H9 (cell line): ENCODE data around the gene NUDT4. TPM values are rescaled to one million over a fixed set of nuclear protein-coding genes. Genes with fewer than 3 reads are reported as not detected.

Experiments used
- DNase-seq: peaks from one replicate; pipeline ENCODE4 v3.0.0-alpha.2; 2017
- H2AFZ ChIP-seq: one replicate; pipeline ENCODE4 v1.6.1; 2013; ENCODE audit warnings: mild to moderate bottlenecking, low read length, control low read depth, moderate library complexity
- H2AK5ac ChIP-seq: 2 replicates; pipeline ENCODE4 v1.6.1; 2013; ENCODE audit warnings: low read length, control low read depth, mixed read lengths; ENCODE audit not compliant: insufficient read length
- H2BK120ac ChIP-seq: one replicate; pipeline ENCODE4 v1.6.1; 2013; ENCODE audit warnings: low read depth, mild to moderate bottlenecking, low read length, control low read depth, inconsistent platforms; ENCODE audit not compliant: poor library complexity, severe bottlenecking
- H2BK12ac ChIP-seq: 2 replicates; pipeline ENCODE4 v1.6.1; 2013; ENCODE audit warnings: low read length, control low read depth, mixed read lengths, low read depth; ENCODE audit not compliant: insufficient read length
- H2BK15ac ChIP-seq: 2 replicates; pipeline ENCODE4 v1.6.1; 2013; ENCODE audit warnings: low read depth, low read length, control low read depth
- H2BK20ac ChIP-seq: one replicate; pipeline ENCODE4 v1.6.1; 2013; ENCODE audit warnings: low read depth, mild to moderate bottlenecking, low read length, control low read depth, inconsistent platforms; ENCODE audit not compliant: poor library complexity, severe bottlenecking
- H2BK5ac ChIP-seq: 2 replicates; pipeline ENCODE4 v1.6.1; 2013; ENCODE audit warnings: low read length, control low read depth, mixed read lengths; ENCODE audit not compliant: insufficient read length
- H3K14ac ChIP-seq: 2 replicates; pipeline ENCODE4 v1.6.1; 2013; ENCODE audit warnings: low read length, control low read depth; ENCODE audit not compliant: insufficient read depth
- H3K18ac ChIP-seq: 2 replicates; pipeline ENCODE4 v1.6.1; 2013; ENCODE audit warnings: low read depth, mild to moderate bottlenecking, mixed read lengths, low read length, control low read depth; ENCODE audit not compliant: insufficient read length
- H3K23ac ChIP-seq: 2 replicates; pipeline ENCODE4 v1.6.1; 2013; ENCODE audit warnings: low read length, control low read depth, mixed read lengths, low read depth; ENCODE audit not compliant: insufficient read length
- H3K23me2 ChIP-seq: 2 replicates; pipeline ENCODE4 v1.6.1; 2013; ENCODE audit warnings: low read depth, mild to moderate bottlenecking, mixed read lengths, low read length, control low read depth; ENCODE audit not compliant: insufficient read length, poor library complexity, severe bottlenecking
- H3K27ac ChIP-seq: 2 replicates; pipeline ENCODE4 v1.5.1; 2013; ENCODE audit warnings: low read length, control low read depth, mixed read lengths, low read depth; ENCODE audit not compliant: insufficient read length
- H3K27me3 ChIP-seq: 2 replicates; pipeline ENCODE4 v1.6.1; 2013; ENCODE audit warnings: low read length, control low read depth, inconsistent platforms; ENCODE audit not compliant: insufficient read depth
- H3K4ac ChIP-seq: 2 replicates; pipeline ENCODE4 v1.6.1; 2013; ENCODE audit warnings: low read depth, mild to moderate bottlenecking, control low read depth, inconsistent platforms, low read length, moderate library complexity
- H3K4me1 ChIP-seq: 2 replicates; pipeline ENCODE4 v1.6.1; 2013; ENCODE audit warnings: low read length, control low read depth, inconsistent platforms; ENCODE audit not compliant: insufficient read depth
- H3K4me2 ChIP-seq: 2 replicates; pipeline ENCODE4 v1.6.1; 2013; ENCODE audit warnings: low read length, control low read depth, mixed read lengths; ENCODE audit not compliant: insufficient read length, insufficient read depth
- H3K56ac ChIP-seq: 2 replicates; pipeline ENCODE4 v1.6.1; 2013; ENCODE audit warnings: low read depth, mild to moderate bottlenecking, mixed read lengths, low read length, control low read depth; ENCODE audit not compliant: insufficient read length
- H3K79me1 ChIP-seq: 2 replicates; pipeline ENCODE4 v1.6.1; 2013; ENCODE audit warnings: low read depth, mild to moderate bottlenecking, moderate library complexity, low read length, control low read depth, inconsistent platforms; ENCODE audit not compliant: insufficient read depth, poor library complexity, severe bottlenecking
- H3K79me2 ChIP-seq: 2 replicates; pipeline ENCODE4 v1.6.1; 2013; ENCODE audit warnings: low read length, control low read depth, inconsistent platforms; ENCODE audit not compliant: insufficient read depth
- H3K9ac ChIP-seq: 2 replicates; pipeline ENCODE4 v1.6.1; 2013; ENCODE audit warnings: low read length, control low read depth, mixed read lengths; ENCODE audit not compliant: insufficient read length; ENCODE audit errors: extremely low read depth
- H3K9me3 ChIP-seq: one replicate; pipeline ENCODE4 v1.6.1; 2013; ENCODE audit warnings: low read depth, low read length, inconsistent platforms; ENCODE audit not compliant: control insufficient read depth
- H3T11ph ChIP-seq: one replicate; pipeline ENCODE4 v1.6.1; 2013; ENCODE audit warnings: mild to moderate bottlenecking, low read length, control low read depth, inconsistent platforms
- H4K20me1 ChIP-seq: one replicate; pipeline ENCODE4 v1.6.1; 2013; ENCODE audit not compliant: control insufficient read depth, insufficient read length, insufficient read depth
- H4K5ac ChIP-seq: 2 replicates; pipeline ENCODE4 v1.6.1; 2013; ENCODE audit warnings: low read depth, mild to moderate bottlenecking, mixed read lengths, low read length, control low read depth; ENCODE audit not compliant: insufficient read length
- H4K8ac ChIP-seq: replicated peaks from 2 replicates; pipeline ENCODE4 v1.6.1; 2013; ENCODE audit warnings: low read length, control low read depth, mixed read lengths, low read depth; ENCODE audit not compliant: insufficient read length
- H4K91ac ChIP-seq: 2 replicates; pipeline ENCODE4 v1.6.1; 2013; ENCODE audit warnings: low read depth, mild to moderate bottlenecking, moderate library complexity, mixed read lengths, low read length, control low read depth; ENCODE audit not compliant: insufficient read length
- H3K27ac Mint-ChIP-seq, 3 experiments: 2 replicates in 2 of 3; 3 replicates in 1 of 3; pipeline ENCODE4 v1.8.0; 2020 to 2021; ENCODE audit warnings: mixed read lengths in 3 of 3, mild to moderate bottlenecking in 1 of 3, moderate library complexity in 1 of 3
- H3K27me3 Mint-ChIP-seq: 2 replicates; pipeline ENCODE4 v1.8.0; 2021; ENCODE audit warnings: low read depth, mild to moderate bottlenecking, moderate library complexity, mixed read lengths
- H3K36me3 Mint-ChIP-seq, 3 experiments: 2 replicates in 2 of 3; 3 replicates in 1 of 3; pipeline ENCODE4 v1.8.0; 2020 to 2021; ENCODE audit warnings: low read depth in 3 of 3, mixed read lengths in 3 of 3; ENCODE audit not compliant: insufficient read depth in 1 of 3
- H3K4me1 Mint-ChIP-seq, 2 experiments: 2 replicates each; pipeline ENCODE4 v1.8.0; 2020; ENCODE audit warnings: mixed read lengths in 2 of 2
- H3K4me3 Mint-ChIP-seq, 2 experiments: 2 replicates in 1 of 2; 3 replicates in 1 of 2; pipeline ENCODE4 v1.8.0; 2020 to 2021; ENCODE audit warnings: mild to moderate bottlenecking in 2 of 2, mixed read lengths in 2 of 2, moderate library complexity in 1 of 2
- H3K9me3 Mint-ChIP-seq, 2 experiments: 2 replicates in 1 of 2; 3 replicates in 1 of 2; pipeline ENCODE4 v1.8.0; 2020; ENCODE audit warnings: mild to moderate bottlenecking in 2 of 2, mixed read lengths in 2 of 2, moderate library complexity in 1 of 2
- CTCF ChIP-seq: fragments of 200-600 bp; sonication (generic); conservative IDR thresholded peaks from 3 replicates; pipeline ENCODE4 v1.8.0; 2021; ENCODE audit warnings: antibody characterized with exemption, mild to moderate bottlenecking
- WGBS: extraction: QIAGEN DNeasy Blood & Tissue Kit; methylation state at CpG from one replicate; pipeline ENCODE4 v1.1.7; 2013; ENCODE audit warnings: missing lambda C conversion rate, low lambda C conversion rate, mixed read lengths; ENCODE audit not compliant: insufficient read length; ENCODE audit errors: extremely low coverage; 5-methylcytosine and 5-hydroxymethylcytosine counted together
- total RNA-seq: library from RNA; stranded (reverse); gene quantifications from 2 replicates; pipeline ENCODE4 v1.2.1, GENCODE V29; 2021

The NUDT4 gene
- total RNA-seq, 1 experiment from 2014 or later: 40.6 TPM

DNA sequence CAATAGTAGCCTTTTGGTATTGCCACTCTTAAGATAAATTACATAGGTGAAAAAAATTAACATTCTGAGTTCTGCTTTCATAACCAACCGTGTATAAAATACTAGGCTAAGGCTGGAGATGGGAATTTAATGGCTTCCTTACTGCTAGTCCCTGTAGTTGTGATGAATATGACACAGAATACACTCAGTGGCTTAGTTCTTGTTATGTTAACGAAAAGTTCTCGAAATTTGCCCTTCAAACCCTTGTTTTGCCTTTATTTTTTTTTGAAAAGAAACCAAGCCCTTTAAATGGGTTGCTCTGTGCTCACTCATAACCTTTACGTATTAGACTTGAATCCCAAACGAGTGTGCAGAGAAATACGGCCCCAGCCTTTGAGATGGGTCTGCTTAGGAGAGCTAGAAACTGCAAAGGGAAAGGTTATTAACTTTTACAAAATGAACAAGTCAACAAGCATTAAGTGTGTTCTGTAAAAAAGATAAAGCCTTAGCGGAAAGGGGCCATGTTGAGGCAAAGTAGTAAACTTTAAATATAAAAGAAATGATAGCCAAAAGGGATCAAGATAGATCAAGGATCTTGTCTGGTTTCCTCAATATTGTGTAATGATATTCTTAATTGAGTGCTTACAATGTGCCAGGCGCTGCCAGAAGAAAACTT lies 1.7 kb downstream of the NUDT4 start:
- Histone ChIP-seq H3T11ph (no peak overlapping the region), H3K4me1 (0 out of 2 replicates have a peak, but pooled peaks cover 2% of the 10 kb centered on the region), H4K91ac (no peak overlapping the region), H3K27me3 (no peaks in the 10 kb centered on the region), H3K9ac (peak overlapping the region; percentile 78), H4K5ac (no peak overlapping the region), H2BK120ac (no peak overlapping the region), H3K23ac (no peak overlapping the region), H3K18ac (no peak overlapping the region), H2BK15ac (no peak overlapping the region), H3K79me1 (peaks cover 10% of the 10 kb centered on the region), H4K8ac (no peak overlapping the region), H2BK5ac (no peak overlapping the region), H2BK12ac (no peak overlapping the region), H3K56ac (no peak overlapping the region), H3K4me2 (peak overlapping the region; percentile 71), H2AFZ (no peak overlapping the region), H2AK5ac (no peak overlapping the region), H3K9me3 (no peaks in the 10 kb centered on the region), H3K23me2 (peaks cover 8% of the 10 kb centered on the region), H3K79me2 (peaks cover 37% of the 10 kb centered on the region; the same call in 1 of the 2 replicates), H3K4ac (no peak overlapping the region), H2BK20ac (no peak overlapping the region), H3K14ac (no peak overlapping the region), H3K27ac (no peak overlapping the region), H4K20me1 (no peaks in the 10 kb centered on the region)
- DNase-seq: no peak
- peaks cover 2 to 3% (median 3%) of the 10 kb centered on the region in 3 experiments; a peak in 3 of 7 replicates for H3K36me3 Mint-ChIP-seq
- TF ChIP-seq CTCF: no peak
- H3K9me3 Mint-ChIP-seq: peaks cover 0 to 4% of the 10 kb centered on the region in 2 experiments; a peak in 3 of 5 replicates
- no peak overlapping the region for H3K27ac Mint-ChIP-seq
- WGBS: no CpG with 5 or more reads among the region's 8 CpGs
- H3K4me3 Mint-ChIP-seq: peak overlapping the region; percentile 98 to 99
- H3K4me1 Mint-ChIP-seq: peaks cover 46 to 52% of the 10 kb centered on the region in 2 experiments
- no peaks in the 10 kb centered on the region; the same call in 1 of the 2 replicates for H3K27me3 Mint-ChIP-seq
